Measurements from ENCODE around the gene PLXNB2. TPM values are rescaled to one million over a fixed set of nuclear protein-coding genes. Genes with fewer than 3 reads are reported as not detected.

PLXNB2 gene
- total RNA-seq, 1 donor from 2014 or later: 362 TPM

- Mint-ChIP-seq H3K4me1 (ENCODE audit: unreplicated experiment) (peaks cover 26% of the 10 kb centered on the region), H3K36me3 (ENCODE audit: unreplicated experiment) (no peaks in the 10 kb centered on the region), H3K27me3 (ENCODE audit: unreplicated experiment) (no peaks in the 10 kb centered on the region), H3K9me3 (ENCODE audit: unreplicated experiment) (no peaks in the 10 kb centered on the region), H3K4me3 (ENCODE audit: unreplicated experiment) (no peak overlapping the region), H3K27ac (ENCODE audit: unreplicated experiment) (peak overlapping the region; percentile 52)
- DNase-seq (ENCODE audit: extremely low spot score, unreplicated experiment): no peak
- TF ChIP-seq CTCF (IDR thresholded peaks at IDR 0.05): no peak
Observed at GRCh38 chr22:50310031-50310722, 2.7 kb upstream of the PLXNB2 start.

- no peaks in the 10 kb centered on the region for H3K27me3 Mint-ChIP-seq (ENCODE audit: unreplicated experiment)
- DNase-seq (ENCODE audit: extremely low spot score, unreplicated experiment): no peak
- H3K36me3 Mint-ChIP-seq (ENCODE audit: unreplicated experiment): no peaks in the 10 kb centered on the region
- peak overlapping the region; percentile 90 for H3K27ac Mint-ChIP-seq (ENCODE audit: unreplicated experiment)
- no peak overlapping the region for H3K4me3 Mint-ChIP-seq (ENCODE audit: unreplicated experiment)
- H3K4me1 Mint-ChIP-seq (ENCODE audit: unreplicated experiment): peaks cover 31% of the 10 kb centered on the region
- no peaks in the 10 kb centered on the region for H3K9me3 Mint-ChIP-seq (ENCODE audit: unreplicated experiment)
- no peak for TF ChIP-seq CTCF (IDR thresholded peaks at IDR 0.05)
Observed at GRCh38 chr22:50309601-50309991, 2.1 kb upstream of the PLXNB2 start.

GRCh38 chr22:50308986-50309600 lies 1.6 kb upstream of the PLXNB2 start:
- Mint-ChIP-seq H3K36me3 (ENCODE audit: unreplicated experiment) (no peaks in the 10 kb centered on the region), H3K4me3 (ENCODE audit: unreplicated experiment) (peak overlapping the region; percentile 61), H3K27me3 (ENCODE audit: unreplicated experiment) (no peaks in the 10 kb centered on the region), H3K4me1 (ENCODE audit: unreplicated experiment) (peaks cover 36% of the 10 kb centered on the region), H3K27ac (ENCODE audit: unreplicated experiment) (peak overlapping the region; percentile 90), H3K9me3 (ENCODE audit: unreplicated experiment) (no peaks in the 10 kb centered on the region)
- no peak for DNase-seq (ENCODE audit: extremely low spot score, unreplicated experiment)
- no peak for TF ChIP-seq CTCF (IDR thresholded peaks at IDR 0.05)

GRCh38 chr22:50308597-50308935 lies 1.1 kb upstream of the PLXNB2 start:
- Mint-ChIP-seq H3K9me3 (ENCODE audit: unreplicated experiment) (no peaks in the 10 kb centered on the region), H3K36me3 (ENCODE audit: unreplicated experiment) (no peaks in the 10 kb centered on the region), H3K4me3 (ENCODE audit: unreplicated experiment) (peak overlapping the region; percentile 61), H3K27ac (ENCODE audit: unreplicated experiment) (peak overlapping the region; percentile 90), H3K4me1 (ENCODE audit: unreplicated experiment) (peaks cover 41% of the 10 kb centered on the region), H3K27me3 (ENCODE audit: unreplicated experiment) (no peaks in the 10 kb centered on the region)
- DNase-seq (ENCODE audit: extremely low spot score, unreplicated experiment): no peak
- TF ChIP-seq CTCF (IDR thresholded peaks at IDR 0.05): no peak

GRCh38 chr22:50307890-50308596 lies 597 bp upstream of the PLXNB2 start:
- Mint-ChIP-seq H3K9me3 (ENCODE audit: unreplicated experiment) (no peaks in the 10 kb centered on the region), H3K27me3 (ENCODE audit: unreplicated experiment) (no peaks in the 10 kb centered on the region), H3K27ac (ENCODE audit: unreplicated experiment) (peak overlapping the region; percentile 90), H3K4me1 (ENCODE audit: unreplicated experiment) (peaks cover 46% of the 10 kb centered on the region), H3K4me3 (ENCODE audit: unreplicated experiment) (peak overlapping the region; percentile 38), H3K36me3 (ENCODE audit: unreplicated experiment) (no peaks in the 10 kb centered on the region)
- no peak for DNase-seq (ENCODE audit: extremely low spot score, unreplicated experiment)
- no peak for TF ChIP-seq CTCF (IDR thresholded peaks at IDR 0.05)
